ENCODE measurements around the gene NEGR1.

- TF ChIP-seq CTCF (IDR thresholded peaks at IDR 0.05) (no peak), POLR2A (IDR thresholded peaks at IDR 0.05) (no peak), POLR2AphosphoS5 (IDR thresholded peaks at IDR 0.05) (no peak)
Measured at GRCh38 chr1:71861022-71861421, 421.3 kb downstream of the NEGR1 start.

All from stomach (tissue), 4 donors.